ENCODE data around the gene PSD4. TPM values are rescaled to one million over a fixed set of nuclear protein-coding genes. Genes with fewer than 3 reads are reported as not detected.

The PSD4 gene
- total and polyA plus RNA-seq, 9 donors = 0.95 to 3.2 (median 1.9) TPM

DNA sequence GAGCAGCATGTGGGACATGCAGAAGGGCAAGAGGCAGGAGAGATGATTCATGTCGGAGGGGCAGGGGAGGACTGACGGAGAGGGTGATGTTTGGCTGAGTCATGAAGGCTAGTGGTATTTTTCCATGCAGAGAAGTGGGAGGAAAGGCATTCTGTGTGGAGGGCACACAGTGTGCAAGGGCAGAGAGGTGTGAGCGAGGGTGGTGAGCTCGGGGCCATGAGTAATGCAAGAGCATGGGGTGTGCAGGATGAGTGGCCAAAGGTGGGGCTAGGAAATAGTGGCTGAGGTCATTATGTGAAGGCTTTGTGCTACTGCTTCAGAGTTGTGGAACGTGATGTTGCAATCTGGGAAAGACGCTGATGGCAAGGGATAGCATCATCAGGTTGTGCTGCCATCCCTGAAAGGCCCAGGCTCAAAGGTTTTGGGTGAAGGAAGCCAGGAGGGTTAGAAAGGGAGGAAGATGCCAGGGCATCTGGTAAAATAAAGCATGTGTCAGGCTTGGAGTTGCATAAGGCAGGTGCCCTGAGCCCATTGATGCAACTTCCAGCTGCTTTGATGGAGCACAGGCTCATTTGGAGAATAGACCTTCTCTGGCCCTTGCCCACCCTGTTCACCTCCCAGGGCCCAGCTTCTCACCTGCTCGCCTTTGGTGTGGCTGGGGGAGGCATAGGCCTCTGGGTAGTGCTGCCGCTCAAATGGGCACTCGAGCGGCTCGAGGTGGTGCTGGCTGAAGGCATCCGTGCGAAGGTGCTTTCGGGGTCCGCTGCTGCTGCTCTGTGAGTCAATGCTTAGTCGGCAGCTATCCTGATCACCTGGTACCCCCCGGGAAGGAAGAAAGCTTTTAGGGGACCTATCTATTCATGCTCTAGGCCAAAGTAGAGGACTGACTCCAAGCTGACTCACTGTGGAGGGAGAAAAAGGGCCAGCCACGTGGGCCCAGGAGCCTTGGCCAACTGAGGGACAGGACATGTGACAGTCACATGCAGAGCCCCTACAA, 67.4 kb downstream of the PSD4 start:
- Histone ChIP-seq H3K4me3 (ENCODE audit: low read length) (no peak overlapping the region), H3K4me1 (ENCODE audit: control insufficient read depth, insufficient read depth, low read length) (peaks cover 41% of the 10 kb centered on the region), H3K36me3 (ENCODE audit: control insufficient read depth, insufficient read depth, low read length) (peaks cover 3% of the 10 kb centered on the region), H3K9me3 (replicated peaks; ENCODE audit: control insufficient read depth, low read depth, low read length) (no peaks in the 10 kb centered on the region), H3K27ac (ENCODE audit: low read length) (peak overlapping the region; percentile 76), H3K27me3 (ENCODE audit: control insufficient read depth, insufficient read depth, low read length) (no peaks in the 10 kb centered on the region)
- DNase-seq = no peak
- 83% methylated on average over 17 of the region's 18 CpGs for WGBS (ENCODE audit: insufficient coverage)

DNA sequence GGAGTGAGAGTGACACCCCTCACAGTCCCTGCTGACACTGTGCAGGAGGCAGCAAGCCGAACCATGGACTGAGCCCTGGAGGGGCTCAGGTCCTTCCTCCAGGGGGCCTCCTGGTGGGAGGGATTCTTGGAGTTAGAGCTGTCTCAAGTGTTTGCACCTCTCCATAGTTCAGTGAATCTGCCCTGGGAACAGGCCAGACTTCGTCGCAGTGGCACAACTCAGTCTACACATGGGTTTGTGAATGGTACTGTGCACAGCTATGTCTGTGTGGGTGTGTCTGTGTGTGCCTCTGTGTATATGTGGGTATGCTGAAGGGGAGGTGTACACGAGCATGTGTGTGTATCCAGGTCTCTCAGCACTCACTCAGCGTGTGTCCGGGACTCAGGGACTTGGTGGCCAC, 68.6 kb downstream of the PSD4 start:
- 86% methylated on average over 4 of the region's 6 CpGs for WGBS (ENCODE audit: insufficient coverage)
- DNase-seq = no peak
- Histone ChIP-seq H3K27me3 (ENCODE audit: control insufficient read depth, insufficient read depth, low read length) (no peaks in the 10 kb centered on the region), H3K4me1 (ENCODE audit: control insufficient read depth, insufficient read depth, low read length) (peaks cover 33% of the 10 kb centered on the region), H3K36me3 (ENCODE audit: control insufficient read depth, insufficient read depth, low read length) (no peaks in the 10 kb centered on the region), H3K9me3 (replicated peaks; ENCODE audit: control insufficient read depth, low read depth, low read length) (no peaks in the 10 kb centered on the region), H3K4me3 (ENCODE audit: low read length) (no peak overlapping the region), H3K27ac (ENCODE audit: low read length) (no peak overlapping the region)

DNA sequence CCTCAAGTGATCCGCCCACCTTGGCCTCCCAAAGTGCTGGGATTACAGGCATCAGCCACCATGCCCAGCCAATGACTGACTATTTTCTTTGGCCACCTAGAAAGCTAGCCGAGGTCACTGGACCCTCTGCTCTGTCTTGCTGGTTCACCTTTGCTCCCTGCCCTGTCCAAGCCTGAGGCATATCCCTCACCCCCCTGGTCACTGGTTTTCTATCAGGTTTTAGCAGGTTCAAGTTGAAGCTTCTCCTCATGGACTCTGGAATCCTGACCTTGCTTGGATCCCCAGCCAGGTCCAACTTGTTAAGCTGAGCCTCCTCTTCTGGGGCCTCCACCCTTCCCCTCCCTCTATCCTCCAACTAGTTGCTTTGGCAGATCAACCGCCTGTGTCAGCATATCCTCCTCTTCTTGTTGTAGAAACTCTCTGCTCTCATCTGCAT, 71.5 kb downstream of the PSD4 start:
- Histone ChIP-seq H3K27me3 (ENCODE audit: control insufficient read depth, insufficient read depth, low read length) (no peaks in the 10 kb centered on the region), H3K9me3 (replicated peaks; ENCODE audit: control insufficient read depth, low read depth, low read length) (no peaks in the 10 kb centered on the region), H3K36me3 (ENCODE audit: control insufficient read depth, insufficient read depth, low read length) (no peaks in the 10 kb centered on the region), H3K4me1 (ENCODE audit: control insufficient read depth, insufficient read depth, low read length) (peaks cover 19% of the 10 kb centered on the region), H3K4me3 (ENCODE audit: low read length) (no peak overlapping the region), H3K27ac (ENCODE audit: low read length) (no peak overlapping the region)
- DNase-seq = peak; percentile 48
- WGBS (ENCODE audit: insufficient coverage) = 63% methylated on average over 3 of the region's 3 CpGs

DNA sequence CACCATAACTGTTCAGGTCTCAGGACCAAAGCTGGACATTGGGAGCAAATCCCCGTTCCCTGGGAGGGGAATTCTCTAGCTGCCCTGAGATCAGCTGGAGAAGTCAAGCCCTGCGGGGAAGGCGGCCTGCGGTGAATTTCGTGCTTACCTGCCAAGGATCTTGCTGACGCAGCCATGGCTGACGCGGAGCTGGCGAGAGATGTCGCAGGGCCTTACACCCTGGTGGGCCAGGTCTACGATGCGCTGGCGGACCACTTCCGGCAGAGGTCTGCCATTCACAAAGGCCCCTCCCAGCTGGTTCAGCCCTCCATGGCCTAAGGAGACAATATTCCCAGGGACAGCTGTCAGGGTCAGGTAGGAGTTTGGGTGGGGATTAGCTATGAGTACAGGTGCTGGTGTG, 72.8 kb downstream of the PSD4 start:
- Histone ChIP-seq H3K4me1 (ENCODE audit: control insufficient read depth, insufficient read depth, low read length) (peaks cover 6% of the 10 kb centered on the region), H3K4me3 (ENCODE audit: low read length) (no peak overlapping the region), H3K27ac (ENCODE audit: low read length) (no peak overlapping the region), H3K27me3 (ENCODE audit: control insufficient read depth, insufficient read depth, low read length) (no peaks in the 10 kb centered on the region), H3K9me3 (replicated peaks; ENCODE audit: control insufficient read depth, low read depth, low read length) (no peaks in the 10 kb centered on the region), H3K36me3 (ENCODE audit: control insufficient read depth, insufficient read depth, low read length) (no peaks in the 10 kb centered on the region)
- DNase-seq = no peak
- 90% methylated on average over 13 of the region's 14 CpGs for WGBS (ENCODE audit: insufficient coverage)

DNA sequence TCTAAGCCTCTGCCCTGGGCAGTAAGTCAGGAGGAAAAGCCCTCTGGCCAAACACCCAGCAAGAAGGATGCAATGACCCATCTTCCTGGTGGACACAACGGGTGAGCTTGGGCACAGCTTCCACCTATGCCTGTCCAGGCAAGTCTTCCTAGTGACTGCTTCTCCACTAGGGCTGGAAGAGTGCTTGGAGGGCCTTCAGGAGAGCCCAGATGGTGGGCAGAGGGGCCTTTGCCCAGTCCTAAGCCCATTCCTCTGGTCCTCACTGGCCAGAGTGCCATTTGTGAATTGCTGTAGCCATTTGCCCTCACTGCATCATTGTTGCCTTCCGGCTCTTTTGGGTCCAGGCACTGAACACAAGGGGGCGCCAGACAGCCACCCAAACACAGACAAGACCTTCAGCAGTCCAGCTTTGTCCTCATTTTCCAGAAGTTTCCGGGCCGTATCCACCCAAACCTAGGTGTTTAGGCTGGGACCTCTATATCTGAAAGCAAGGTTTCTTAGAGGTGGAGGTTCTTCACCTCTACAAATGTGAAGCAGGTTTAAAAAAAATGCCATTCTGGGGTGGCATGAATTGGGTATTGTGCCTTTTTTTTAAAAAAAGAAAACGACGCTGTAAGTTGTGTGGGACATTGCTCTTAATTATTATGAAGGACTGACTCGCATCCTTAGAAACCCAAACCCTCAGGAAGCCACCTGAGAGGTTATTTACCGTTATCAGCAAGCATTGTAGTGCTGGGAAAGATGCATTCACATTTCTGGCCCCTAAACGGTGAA, 75.4 kb downstream of the PSD4 start:
- 53% methylated on average over 4 of the region's 10 CpGs for WGBS (ENCODE audit: insufficient coverage)
- DNase-seq = peak; percentile 77
- Histone ChIP-seq H3K4me3 (ENCODE audit: low read length) (no peak overlapping the region), H3K27me3 (ENCODE audit: control insufficient read depth, insufficient read depth, low read length) (no peaks in the 10 kb centered on the region), H3K27ac (ENCODE audit: low read length) (no peak overlapping the region), H3K36me3 (ENCODE audit: control insufficient read depth, insufficient read depth, low read length) (no peaks in the 10 kb centered on the region), H3K9me3 (replicated peaks; ENCODE audit: control insufficient read depth, low read depth, low read length) (no peaks in the 10 kb centered on the region), H3K4me1 (ENCODE audit: control insufficient read depth, insufficient read depth, low read length) (peaks cover 9% of the 10 kb centered on the region)

DNA sequence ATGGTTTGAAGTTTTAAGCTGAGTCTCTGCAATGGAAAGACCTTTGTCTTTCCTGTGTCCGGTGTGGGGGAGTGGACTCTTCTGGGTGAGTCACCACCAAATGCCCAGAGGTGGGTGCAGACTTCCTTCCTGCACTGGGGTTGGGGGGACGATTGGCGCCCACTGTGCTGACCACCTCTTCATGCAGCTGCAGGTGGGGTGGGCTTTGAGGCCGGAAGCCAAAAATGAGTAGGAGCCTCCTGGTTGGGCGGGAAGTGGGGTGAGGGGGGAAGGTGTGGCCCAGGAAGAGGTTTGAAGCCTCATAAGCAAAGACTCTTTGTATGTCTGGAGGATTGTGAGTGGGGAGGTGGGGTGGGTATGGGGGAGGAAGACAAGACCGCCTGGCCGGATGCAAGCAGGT, 77.3 kb downstream of the PSD4 start:
- Histone ChIP-seq H3K27ac (ENCODE audit: low read length) (no peak overlapping the region), H3K4me3 (ENCODE audit: low read length) (no peak overlapping the region), H3K27me3 (ENCODE audit: control insufficient read depth, insufficient read depth, low read length) (peaks cover 2% of the 10 kb centered on the region), H3K9me3 (replicated peaks; ENCODE audit: control insufficient read depth, low read depth, low read length) (no peaks in the 10 kb centered on the region), H3K4me1 (ENCODE audit: control insufficient read depth, insufficient read depth, low read length) (peaks cover 6% of the 10 kb centered on the region), H3K36me3 (ENCODE audit: control insufficient read depth, insufficient read depth, low read length) (no peaks in the 10 kb centered on the region)
- WGBS (ENCODE audit: insufficient coverage) = 69% methylated on average over 6 of the region's 7 CpGs
- no peak for DNase-seq

DNA sequence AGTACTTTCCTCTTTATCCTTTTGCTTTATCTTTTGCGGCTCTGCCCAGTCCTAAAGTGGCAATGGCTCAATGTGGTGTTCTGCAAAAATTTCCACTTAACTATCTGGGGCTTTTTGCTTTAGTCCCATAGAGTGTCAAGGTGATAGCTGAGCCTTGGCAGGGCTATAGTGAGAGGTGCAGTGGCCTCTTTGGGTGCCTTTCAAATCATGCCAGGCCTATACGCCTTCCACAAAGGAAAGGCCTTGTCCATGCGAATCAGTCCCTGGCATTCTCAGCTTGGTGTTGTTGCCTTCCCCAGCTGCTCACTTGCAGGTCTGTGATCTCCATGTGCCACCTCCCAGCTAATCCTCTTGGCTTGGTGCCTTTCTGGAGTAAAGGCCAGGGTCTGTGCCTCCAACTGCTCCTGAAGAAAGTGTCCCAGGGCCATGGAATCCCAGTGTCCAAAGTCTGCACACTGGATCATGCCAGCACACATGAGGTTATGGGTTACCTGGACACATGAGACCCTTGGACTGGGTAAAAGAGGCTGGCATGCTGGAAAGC, 78.3 kb downstream of the PSD4 start:
- Histone ChIP-seq H3K4me3 (ENCODE audit: low read length) (no peak overlapping the region), H3K27ac (ENCODE audit: low read length) (no peak overlapping the region), H3K9me3 (replicated peaks; ENCODE audit: control insufficient read depth, low read depth, low read length) (no peaks in the 10 kb centered on the region), H3K36me3 (ENCODE audit: control insufficient read depth, insufficient read depth, low read length) (no peaks in the 10 kb centered on the region), H3K27me3 (ENCODE audit: control insufficient read depth, insufficient read depth, low read length) (peaks cover 2% of the 10 kb centered on the region), H3K4me1 (ENCODE audit: control insufficient read depth, insufficient read depth, low read length) (peaks cover 6% of the 10 kb centered on the region)
- 96% methylated on average over 2 of the region's 3 CpGs for WGBS (ENCODE audit: insufficient coverage)
- DNase-seq = peak; percentile 58

DNA sequence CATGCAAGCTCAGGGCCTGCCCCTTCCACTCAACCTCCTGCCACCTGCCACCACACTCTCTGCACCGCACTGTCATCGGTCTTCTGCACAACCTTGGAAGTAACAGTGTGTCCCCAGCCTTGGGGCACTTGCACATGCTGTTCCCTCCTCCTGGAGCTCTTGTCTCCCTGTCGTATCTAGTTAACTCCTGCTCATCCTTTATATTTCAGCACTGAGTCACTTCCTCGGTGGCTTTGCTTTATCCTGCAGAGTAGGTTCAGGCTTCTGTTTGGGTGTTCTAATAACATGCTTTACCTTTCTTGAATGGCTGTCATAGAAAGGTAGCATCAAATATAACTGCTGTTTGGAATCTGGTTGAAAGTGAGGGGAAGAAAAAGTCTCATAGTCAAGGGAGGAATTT, 79.7 kb downstream of the PSD4 start:
- Histone ChIP-seq H3K27ac (ENCODE audit: low read length) (no peak overlapping the region), H3K27me3 (ENCODE audit: control insufficient read depth, insufficient read depth, low read length) (peaks cover 2% of the 10 kb centered on the region), H3K4me1 (ENCODE audit: control insufficient read depth, insufficient read depth, low read length) (peaks cover 9% of the 10 kb centered on the region), H3K36me3 (ENCODE audit: control insufficient read depth, insufficient read depth, low read length) (no peaks in the 10 kb centered on the region), H3K4me3 (ENCODE audit: low read length) (no peak overlapping the region), H3K9me3 (replicated peaks; ENCODE audit: control insufficient read depth, low read depth, low read length) (no peaks in the 10 kb centered on the region)
- 88% methylated on average over 2 of the region's 4 CpGs for WGBS (ENCODE audit: insufficient coverage)
- DNase-seq = no peak

DNA sequence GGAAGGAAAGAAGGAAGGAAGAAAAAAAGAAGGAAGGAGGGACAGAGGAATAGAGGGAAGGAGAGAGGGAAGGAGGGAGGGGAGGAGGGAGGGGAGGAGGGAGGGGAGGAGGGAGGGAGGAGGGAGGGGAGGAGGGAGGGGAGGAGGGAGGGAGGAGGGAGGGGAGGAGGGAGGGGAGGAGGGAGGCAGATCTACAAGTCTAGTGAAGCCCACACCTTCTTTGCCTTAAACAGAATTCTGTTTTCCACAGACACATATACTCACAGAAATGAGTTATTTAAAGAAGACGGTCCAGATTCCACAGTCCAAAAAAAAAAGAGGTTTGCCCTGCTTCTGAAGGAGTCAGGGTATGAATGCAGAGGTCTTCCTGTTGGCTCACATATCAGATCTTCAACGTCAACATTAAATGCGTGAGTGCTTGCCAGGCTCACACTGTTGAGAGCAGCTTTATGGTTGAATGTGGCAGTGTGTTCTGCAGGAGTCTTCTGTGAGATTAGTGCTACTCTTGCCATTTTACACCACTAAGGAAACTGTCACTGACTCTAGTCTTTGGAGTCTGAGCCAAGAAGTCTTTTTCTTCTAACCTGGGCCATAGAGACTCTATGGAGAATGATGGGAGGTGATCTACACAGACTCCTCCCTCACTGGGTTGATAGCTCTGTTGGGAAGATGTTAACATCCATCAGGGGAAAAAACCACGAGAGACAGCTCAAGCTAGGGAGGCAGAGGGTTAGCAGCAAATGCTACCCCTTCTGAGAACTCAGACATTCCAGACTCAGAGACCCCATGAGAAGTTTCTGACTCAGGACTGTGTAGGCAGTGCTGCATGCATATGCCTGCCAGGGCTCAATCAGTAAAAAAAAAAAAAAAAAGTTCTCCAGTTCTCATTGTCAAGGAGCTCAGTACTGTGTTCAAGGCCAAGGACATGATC, 81.6 kb downstream of the PSD4 start:
- no peak overlapping the region for H3K4me3 ChIP-seq (ENCODE audit: low read length)
- no peak overlapping the region for H3K27ac ChIP-seq (ENCODE audit: low read length)
- peaks cover 9% of the 10 kb centered on the region for H3K4me1 ChIP-seq (ENCODE audit: control insufficient read depth, insufficient read depth, low read length)
- no peaks in the 10 kb centered on the region for H3K9me3 ChIP-seq (replicated peaks; ENCODE audit: control insufficient read depth, low read depth, low read length)
- no peaks in the 10 kb centered on the region for H3K36me3 ChIP-seq (ENCODE audit: control insufficient read depth, insufficient read depth, low read length)
- peaks cover 2% of the 10 kb centered on the region for H3K27me3 ChIP-seq (ENCODE audit: control insufficient read depth, insufficient read depth, low read length)
- DNase-seq = no peak
- WGBS (ENCODE audit: insufficient coverage) = 86% methylated on average over 1 of the region's 4 CpGs

Measured in muscle of leg (tissue), 11 donors.